K562 (cell line): ENCODE measurements around the gene ESCO1. TPM values are rescaled to one million over a fixed set of nuclear protein-coding genes. Genes with fewer than 3 reads are reported as not detected.

ENCODE experiments used
- ATF3 ChIP-seq, 2 experiments: fragments of 450-650 bp in 1 of 2; sonication (generic) in 1 of 2; formaldehyde crosslinking in 1 of 2; IDR thresholded peaks in 1 of 2; conservative IDR thresholded peaks in 1 of 2; 2 replicates each; pipeline versions ENCODE4 v1.6.1 to v1.8.1; 2016 to 2023; ENCODE audit warnings: mild to moderate bottlenecking in 2 of 2, moderate library complexity in 2 of 2, inconsistent platforms in 1 of 2, missing genetic modification reagents in 1 of 2
- ATF4 ChIP-seq: fragments of 450-650 bp; formaldehyde crosslinking; IDR thresholded peaks from 2 replicates; pipeline ENCODE4 v1.4.0; 2022; ENCODE audit warnings: mild to moderate bottlenecking, moderate library complexity
- CBX2 ChIP-seq: fragments of 200-600 bp; sonication (generic); IDR thresholded peaks from one replicate; pipeline ENCODE4 v1.6.1; 2012; ENCODE audit warnings: mild to moderate bottlenecking, low read length, inconsistent platforms; ENCODE audit not compliant: insufficient read depth, poor library complexity, severe bottlenecking
- CBX3 ChIP-seq, 2 experiments: IDR thresholded peaks; 1 replicate in 1 of 2; 2 replicates in 1 of 2; pipeline ENCODE4 v1.6.1; 2012; ENCODE audit warnings: inconsistent platforms in 2 of 2, low read length in 2 of 2, borderline replicate concordance in 1 of 2, control low read depth in 1 of 2
- ERF ChIP-seq: fragments of 450-650 bp; formaldehyde crosslinking; IDR thresholded peaks from 2 replicates; pipeline ENCODE4 v1.4.0; 2020; ENCODE audit warnings: mild to moderate bottlenecking, mixed read lengths
- GATA2 ChIP-seq: sonication (generic); formaldehyde crosslinking; IDR thresholded peaks from 2 replicates; pipeline ENCODE4 v1.4.0; 2020; ENCODE audit warnings: mild to moderate bottlenecking, missing genetic modification reagents
- KDM1A ChIP-seq, 2 experiments: fragments of 450-650 bp; IDR thresholded peaks; 2 replicates each; pipeline ENCODE4 v1.6.1; 2016; ENCODE audit warnings: mild to moderate bottlenecking in 2 of 2
- LARP7 ChIP-seq: fragments of 450-650 bp; IDR thresholded peaks from 2 replicates; pipeline ENCODE4 v1.6.1; 2016
- MBD1 ChIP-seq: fragments of 250-450 bp; sonication (Bioruptor Pico); IDR thresholded peaks from 2 replicates; pipeline ENCODE4 v1.8.0; 2022; ENCODE audit warnings: inconsistent platforms
- MXI1 ChIP-seq: IDR thresholded peaks from 2 replicates; pipeline ENCODE4 v1.6.1; 2011; ENCODE audit warnings: low read depth, mild to moderate bottlenecking, improper control_type of control experiment, low read length
- NEUROD1 ChIP-seq: fragments of 150-350 bp; IDR thresholded peaks from 2 replicates; pipeline ENCODE4 v1.6.1; 2014; ENCODE audit warnings: borderline replicate concordance, low read length, low read depth; ENCODE audit not compliant: partially characterized antibody
- POLR2A ChIP-seq: fragments of 450-650 bp; conservative IDR thresholded peaks from 2 replicates; pipeline ENCODE4 v1.6.1; 2016
- POLR3G ChIP-seq: IDR thresholded peaks from 2 replicates; pipeline ENCODE4 v1.6.1; 2011; ENCODE audit not compliant: insufficient read length, insufficient replicate concordance; ENCODE audit errors: extremely low read depth
- PPARD ChIP-seq: fragments of 250-450 bp; sonication (Bioruptor Pico); IDR thresholded peaks from 2 replicates; pipeline ENCODE4 v1.8.0; 2022; ENCODE audit warnings: inconsistent platforms, mild to moderate bottlenecking, moderate library complexity
- PRMT5 ChIP-seq: sonication (generic); formaldehyde crosslinking; IDR thresholded peaks from 2 replicates; pipeline ENCODE4 v1.5.0; 2020; ENCODE audit warnings: missing genetic modification reagents
- RUNX1 ChIP-seq: sonication (generic); IDR thresholded peaks from 2 replicates; pipeline ENCODE4 v1.6.1; 2016; ENCODE audit warnings: antibody characterized with exemption, low read depth
- SETDB1 ChIP-seq: IDR thresholded peaks from one replicate; pipeline ENCODE4 v1.6.1; 2012; ENCODE audit warnings: low read length, control low read depth, inconsistent platforms
- TBP ChIP-seq: optimal IDR thresholded peaks from 2 replicates; pipeline ENCODE3; 2011; ENCODE audit warnings: low read depth, low read length, improper control_type of control experiment
- ZFP30 ChIP-seq: fragments of 250-450 bp; sonication (Bioruptor Pico); IDR thresholded peaks from 2 replicates; pipeline ENCODE4 v1.8.0; 2022; ENCODE audit warnings: moderate library complexity, mild to moderate bottlenecking, inconsistent platforms, borderline replicate concordance
- ZNF175 ChIP-seq: fragments of 200-800 bp; sonication (Bioruptor generic); IDR thresholded peaks from 2 replicates; pipeline ENCODE4 v1.6.1; 2016; ENCODE audit warnings: low read depth, mild to moderate bottlenecking, missing genetic modification characterization, missing compliant biosample characterization
- ZNF217 ChIP-seq: sonication (generic); formaldehyde crosslinking; IDR thresholded peaks from 2 replicates; pipeline ENCODE4 v1.8.0; 2022; ENCODE audit warnings: mild to moderate bottlenecking, missing genetic modification reagents
- ZNF23 ChIP-seq: fragments of 250-450 bp; sonication (Bioruptor Pico); IDR thresholded peaks from 2 replicates; pipeline ENCODE4 v1.4.0; 2020; ENCODE audit warnings: mild to moderate bottlenecking
- ZNF561 ChIP-seq: fragments of 450-650 bp; formaldehyde crosslinking; conservative IDR thresholded peaks from 2 replicates; pipeline ENCODE4 v1.4.0; 2020; ENCODE audit warnings: mild to moderate bottlenecking, moderate library complexity
- ZNF696 ChIP-seq: fragments of 250-450 bp; sonication (Bioruptor Pico); conservative IDR thresholded peaks from 2 replicates; pipeline ENCODE4 v1.4.0; 2020; ENCODE audit warnings: mild to moderate bottlenecking, moderate library complexity
- ZSCAN29 ChIP-seq: fragments of 450-650 bp; IDR thresholded peaks from 2 replicates; pipeline ENCODE4 v1.6.1; 2017
- polyA plus RNA-seq, 8 experiments: library from polyadenylated mRNA; depleted of rRNA in 4 of 8; stranded (reverse) in 5 of 8; unstranded in 3 of 8; fragments of >200 nt; fragmentation: Nextera tagmentation in 2 of 8; fragmentation: Illumina TruSeq in 1 of 8; extraction: Ambion mirVana in 2 of 8; extraction: Trizol in 1 of 8; gene quantifications; 2 replicates each; pipeline versions ENCODE4 v1.2.1 to v1.2.3, GENCODE V29; 2011 to 2014; ENCODE audit warnings: inconsistent platforms in 1 of 8, missing spikeins in 1 of 8
- total RNA-seq, 7 experiments: library from RNA; depleted of rRNA in 6 of 7; stranded (reverse); fragments of >200 nt in 6 of 7; fragmentation: Illumina TruSeq in 2 of 7; extraction: Trizol in 2 of 7; gene quantifications; 2 replicates each; pipeline versions ENCODE4 v1.2.1 to v1.2.3, GENCODE V29; 2011 to 2021; ENCODE audit warnings: low replicate concordance in 1 of 7

The ESCO1 gene
- total and polyA plus RNA-seq, 9 of the 15 experiments (the other 6 are each of a cell fraction or from before 2014, with no cell fraction given), result 15.0 to 31.3 (median 19.6) TPM

DNA sequence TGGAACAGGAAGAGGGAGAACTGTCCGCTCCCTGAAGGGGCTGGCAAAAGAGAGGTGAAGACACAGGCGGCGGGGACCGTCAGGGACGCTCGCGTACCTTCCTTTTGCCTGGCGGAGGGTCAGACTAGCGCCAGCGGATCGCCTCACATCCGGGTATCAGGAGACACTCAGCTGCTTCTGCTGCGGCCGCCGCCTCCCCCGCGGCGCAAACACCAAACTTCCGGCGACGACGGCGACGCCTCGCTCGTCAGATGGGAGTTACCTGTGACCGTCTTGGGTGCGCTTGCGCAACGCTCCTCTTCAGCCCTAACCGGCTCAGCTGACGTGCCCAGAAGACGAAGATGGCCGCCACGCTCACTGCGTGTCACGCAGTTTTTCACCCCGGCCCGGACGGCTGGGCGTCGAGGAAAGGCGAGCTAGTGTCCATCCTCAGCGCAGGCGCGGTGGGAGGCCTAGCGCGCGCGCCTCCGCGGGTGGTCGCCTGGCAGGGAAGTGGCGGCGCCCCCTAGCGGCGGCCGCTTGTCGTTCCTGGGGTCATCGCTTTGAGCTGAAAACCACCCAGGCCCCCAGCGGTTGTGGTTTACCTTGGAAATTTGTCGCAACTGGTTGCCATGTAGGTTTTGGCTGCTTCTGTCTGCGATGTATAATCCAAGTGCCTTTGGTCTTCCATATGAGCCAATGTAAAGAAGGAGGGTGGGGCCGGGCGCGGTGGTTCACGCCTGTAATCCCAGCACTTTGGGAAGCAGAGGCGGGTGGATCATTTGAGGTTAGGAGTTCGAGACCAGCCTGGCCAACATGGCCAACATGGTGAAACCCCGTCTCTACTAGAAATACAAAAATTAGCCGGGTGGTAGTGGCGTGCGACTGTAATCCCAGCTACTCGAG lies at the start of gene ESCO1 (continued):
- TF ChIP-seq ATF3 (IDR thresholded peaks at IDR 0.05), result peak; percentile 82
- peak; percentile 67; the same call in 1 of the 2 replicates for TF ChIP-seq ATF3 (CRISPR knock-in tag; conservative IDR thresholded peaks at IDR 0.05)
- TF ChIP-seq CBX3 (IDR thresholded peaks at IDR 0.05; ENCODE audit: borderline replicate concordance in 1 of 2, low read length in 2 of 2), result peak in 1 of 2 experiments; percentile 84; a peak in 2 of 3 replicates
- TF ChIP-seq ATF4 (CRISPR knock-in tag), result peak; percentile 12; the same call in 1 of the 2 replicates
- TF ChIP-seq SETDB1, result peak; percentile 95
- no peak for TF ChIP-seq LARP7
- no peak for TF ChIP-seq RUNX1
- TF ChIP-seq GATA2 (CRISPR knock-in tag), result no peak
- no peak for TF ChIP-seq PPARD (CRISPR knock-in tag)
- TF ChIP-seq ZSCAN29, result no peak; the same call in 1 of the 2 replicates
- no peak for TF ChIP-seq PRMT5
- no peak for TF ChIP-seq ZNF23 (CRISPR knock-in tag)
- peak; percentile 59 for TF ChIP-seq TBP
- no peak for TF ChIP-seq ZNF561 (CRISPR knock-in tag)
- peak; percentile 70 for TF ChIP-seq NEUROD1
- TF ChIP-seq ZNF696, result no peak
- TF ChIP-seq CBX2, result no peak
- peak; percentile 75; the same call in 1 of the 2 replicates for TF ChIP-seq ZNF175 (CRISPR knock-in tag)
- peak; percentile 22; the same call in 1 of the 2 replicates for TF ChIP-seq MXI1
- TF ChIP-seq ZFP30 (CRISPR knock-in tag), result no peak
- TF ChIP-seq ERF, result no peak
- no peak for TF ChIP-seq MBD1
- peak; percentile 96 for TF ChIP-seq POLR2A
- no peak for TF ChIP-seq ZNF217 (CRISPR knock-in tag)
- no peak for TF ChIP-seq POLR3G
- no peak for TF ChIP-seq KDM1A (IDR thresholded peaks at IDR 0.05)
